GM21423 (cell line): Measurements from ENCODE around the gene NDUFA8.

ENCODE experiments used
- ATAC-seq: cut with Tn5 transposase; IDR thresholded peaks from one replicate; pipeline ENCODE4 v1.9.1; 2021; ENCODE audit warnings: mild to moderate bottlenecking, moderate library complexity; ENCODE audit not compliant: unreplicated experiment

The NDUFA8 gene

DNA sequence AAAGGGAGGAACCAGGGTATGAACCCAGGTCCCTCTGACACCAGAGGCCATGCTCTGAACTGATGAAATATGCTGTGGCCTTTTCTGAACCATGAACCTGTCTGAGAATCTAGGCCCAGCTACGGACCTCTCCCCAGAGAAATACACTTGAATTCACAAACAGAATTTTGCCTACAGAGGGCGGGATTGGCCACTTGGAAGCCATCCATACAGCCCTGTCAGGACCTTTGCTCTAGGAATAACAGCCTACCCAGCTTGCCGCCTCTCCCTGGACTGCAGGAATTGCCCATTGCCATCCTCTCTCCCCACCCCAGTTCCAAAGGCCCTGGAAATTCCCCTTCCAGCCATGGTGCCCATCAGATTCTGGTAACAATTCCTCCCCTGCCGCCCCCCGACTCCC is 26.7 kb upstream of the NDUFA8 start:
- ATAC-seq: no peak

DNA sequence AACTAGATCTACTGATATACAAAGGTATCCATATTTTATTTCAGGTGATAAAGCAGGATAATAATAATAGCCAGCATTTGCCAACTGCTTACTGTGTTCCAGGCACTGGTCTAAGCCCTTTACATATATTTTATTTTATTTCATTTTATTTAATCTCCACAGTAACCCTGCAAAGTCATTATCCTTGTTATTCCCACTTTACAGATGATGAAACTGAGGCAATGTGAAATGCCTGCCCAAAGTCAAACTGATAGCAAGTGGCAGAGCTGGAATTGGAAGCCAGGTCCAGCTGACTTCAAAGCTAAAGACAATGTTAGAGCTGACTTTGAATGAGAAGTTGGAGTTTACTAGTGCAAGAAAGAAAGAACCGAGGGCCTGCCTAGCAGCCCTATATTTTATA is 25.0 kb upstream of the NDUFA8 start:
- no peak for ATAC-seq

DNA sequence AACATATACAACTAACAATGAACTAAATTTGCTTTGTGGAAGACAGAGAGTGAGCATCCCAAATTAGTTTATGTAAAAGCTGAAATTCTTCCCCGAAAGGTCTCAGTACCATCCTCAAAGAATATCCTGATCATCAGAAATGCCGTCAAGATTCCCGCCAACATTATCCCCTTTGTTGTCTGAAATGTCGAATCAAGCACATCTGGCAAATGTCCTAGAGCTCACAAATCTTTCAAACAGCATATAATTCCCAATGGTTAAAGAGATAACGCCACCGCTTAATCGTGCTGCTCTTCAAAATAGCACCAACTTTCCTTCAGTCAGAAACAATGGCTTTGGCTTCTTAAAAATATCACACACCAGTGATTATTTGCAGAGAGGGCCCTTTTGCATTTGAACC is 23.9 kb upstream of the NDUFA8 start:
- ATAC-seq: no peak

DNA sequence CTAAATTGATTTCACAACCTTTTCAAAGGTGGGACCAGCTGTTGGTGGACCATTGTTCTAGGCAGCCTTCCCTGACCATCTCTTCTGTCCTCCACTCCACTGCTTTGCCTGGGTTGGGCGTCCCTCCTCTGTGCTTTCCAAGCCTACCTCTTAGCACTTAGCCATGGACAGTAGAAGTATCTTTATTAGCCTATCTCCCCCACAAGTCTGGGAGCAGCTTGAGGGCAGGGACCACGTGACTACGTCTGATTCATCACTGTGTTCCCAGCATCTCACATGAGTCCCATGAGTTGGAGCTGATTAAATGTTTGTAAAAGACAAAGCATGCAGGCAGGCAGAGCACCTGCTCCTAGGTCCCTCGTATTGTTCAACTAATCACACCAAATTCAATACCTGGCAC is 21.1 kb upstream of the NDUFA8 start:
- no peak for ATAC-seq

DNA sequence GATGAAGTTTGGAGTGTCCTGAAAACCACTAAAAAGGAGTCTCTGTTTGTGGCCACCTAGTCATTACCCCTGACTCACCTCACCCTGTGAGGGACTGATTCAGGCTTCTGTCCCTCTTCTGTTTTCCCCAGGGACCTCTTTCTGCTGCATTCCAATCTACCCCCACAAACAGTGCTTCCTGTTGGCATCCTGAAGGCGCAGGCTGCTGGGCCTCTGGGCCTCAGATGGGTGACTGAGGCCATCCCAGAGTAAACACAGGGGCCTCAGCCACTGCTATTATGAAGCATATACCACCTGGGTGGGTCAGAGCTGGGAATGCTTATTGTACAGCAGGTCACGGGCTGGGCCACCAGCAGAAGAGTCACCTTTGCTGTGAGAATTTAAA is 20.1 kb upstream of the NDUFA8 start:
- ATAC-seq: no peak

DNA sequence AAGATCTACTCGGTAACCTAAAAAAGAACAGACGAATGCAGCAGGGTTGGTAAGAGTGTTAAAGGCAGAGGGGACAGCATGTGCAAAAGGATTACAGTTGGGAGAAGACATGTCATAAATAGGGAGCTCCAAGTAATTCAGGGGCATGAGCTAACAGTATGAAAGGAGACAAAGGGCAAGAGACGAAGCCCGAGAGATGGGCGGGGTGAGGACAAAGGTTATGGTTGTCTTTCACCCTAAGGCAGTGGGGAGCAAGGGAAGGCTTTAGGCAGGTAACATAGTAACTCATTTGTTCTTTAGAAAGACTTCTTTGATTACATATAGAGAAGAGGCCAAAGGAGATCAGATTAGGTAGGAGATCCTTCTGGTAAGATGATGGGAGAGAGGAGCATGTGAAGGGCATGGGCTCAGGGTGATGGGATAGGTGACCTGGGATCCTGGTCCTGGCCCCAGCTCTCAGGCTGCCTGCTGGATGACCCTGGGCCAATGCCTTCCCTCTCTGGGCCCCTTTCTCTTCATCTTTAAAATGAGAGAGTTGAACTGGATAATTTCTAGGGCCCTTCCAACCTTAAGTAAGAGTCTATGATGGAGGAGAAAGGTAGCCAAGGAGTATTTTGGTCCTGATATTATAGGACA is 19.6 kb upstream of the NDUFA8 start:
- ATAC-seq: no peak

DNA sequence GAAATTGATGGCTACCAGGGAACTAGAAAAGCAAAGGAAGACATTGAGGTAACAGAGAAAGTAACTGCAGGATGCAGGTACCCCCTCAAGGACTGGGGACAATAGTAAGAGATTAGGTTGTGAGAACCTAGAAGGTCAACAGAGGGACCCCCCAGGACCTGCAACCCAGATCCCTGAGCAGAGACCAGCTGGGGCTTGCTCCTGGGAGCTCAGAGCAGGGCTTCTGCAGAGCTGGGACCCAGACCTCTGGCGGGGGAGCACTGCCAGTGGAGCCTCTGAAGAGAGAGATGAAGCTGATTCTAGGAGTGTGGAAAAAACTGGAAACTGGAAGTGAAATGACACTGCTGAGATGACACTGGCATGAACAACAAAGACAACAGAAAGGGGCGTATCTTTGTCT is 17.3 kb upstream of the NDUFA8 start:
- ATAC-seq: no peak

DNA sequence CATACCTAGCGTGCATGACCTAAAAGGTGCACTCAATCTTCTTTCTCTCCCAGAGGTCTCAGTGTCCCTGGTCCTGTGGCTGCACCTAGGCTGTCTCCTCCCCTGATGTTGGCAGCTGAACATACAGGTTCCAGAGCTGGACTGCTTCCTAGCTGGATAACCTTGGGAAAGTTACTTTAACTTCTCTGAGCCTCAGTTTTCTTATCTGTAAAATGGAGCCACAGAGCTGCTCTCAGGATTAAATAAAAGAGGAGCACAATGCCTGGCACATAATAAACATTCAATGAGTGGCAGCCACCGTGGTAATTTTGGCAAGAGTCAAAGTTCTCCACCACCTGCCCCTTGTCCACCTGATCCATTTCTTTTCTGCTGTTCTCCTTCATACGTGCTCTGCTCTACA is 14.1 kb upstream of the NDUFA8 start:
- ATAC-seq: no peak

DNA sequence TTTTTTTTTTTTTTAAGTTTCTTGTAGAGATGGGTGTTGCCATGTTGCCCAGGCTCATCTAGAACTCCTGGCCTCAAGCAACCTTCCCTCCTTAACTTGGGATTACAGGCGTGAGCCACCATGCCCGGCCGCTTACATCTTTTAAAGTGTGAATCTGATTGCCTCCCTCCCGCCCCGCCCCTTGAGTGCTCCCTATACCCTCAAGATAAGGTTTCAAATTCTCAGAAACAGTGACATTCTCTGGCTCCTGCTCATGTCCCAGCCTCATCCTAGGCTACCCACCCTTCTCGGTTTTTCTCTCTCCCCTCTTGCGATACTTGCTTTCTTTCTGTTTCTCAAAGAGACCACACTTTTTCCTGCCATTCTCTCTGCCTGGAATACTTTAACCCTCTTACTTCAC is 12.6 kb upstream of the NDUFA8 start:
- no peak for ATAC-seq

DNA sequence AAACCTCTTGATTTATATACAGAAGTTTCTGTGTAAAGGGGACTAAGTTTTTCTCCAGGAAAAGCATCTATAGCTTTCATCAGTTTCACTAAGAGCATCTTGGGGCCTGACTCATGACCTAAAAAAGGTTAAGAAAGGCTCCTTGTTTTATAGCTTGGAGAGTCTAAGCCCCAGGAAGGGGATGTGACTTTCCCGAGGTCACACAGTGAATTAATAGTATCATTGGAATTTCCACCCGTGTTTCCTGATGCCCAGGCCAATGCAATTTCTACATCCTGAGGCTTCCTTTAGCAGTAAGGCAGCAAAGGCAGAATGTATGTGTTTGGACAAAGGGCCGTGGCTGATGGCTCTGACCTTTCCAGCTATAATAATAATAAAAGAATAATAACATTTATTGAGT is 8.8 kb upstream of the NDUFA8 start:
- ATAC-seq: no peak

DNA sequence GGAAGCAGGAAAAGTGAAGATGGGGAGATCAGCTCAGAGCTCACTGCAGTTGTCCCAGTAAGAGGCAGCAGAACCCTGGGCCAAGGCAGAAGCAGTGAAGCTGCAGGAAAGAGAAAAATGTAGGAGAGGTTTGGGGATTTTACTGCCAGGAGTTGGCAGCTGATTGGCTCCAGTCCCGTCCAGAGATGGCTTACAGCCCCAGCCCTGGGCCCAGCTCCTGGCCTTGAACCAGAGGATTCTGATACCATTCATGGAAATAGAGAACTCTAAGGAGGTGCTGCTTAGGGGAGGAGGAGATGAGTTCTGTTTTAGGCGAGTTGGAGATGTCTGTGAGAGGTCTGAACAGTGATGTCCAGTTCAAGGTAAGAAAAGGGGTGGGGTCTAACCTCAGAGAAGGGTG is 4.7 kb upstream of the NDUFA8 start:
- no peak for ATAC-seq

DNA sequence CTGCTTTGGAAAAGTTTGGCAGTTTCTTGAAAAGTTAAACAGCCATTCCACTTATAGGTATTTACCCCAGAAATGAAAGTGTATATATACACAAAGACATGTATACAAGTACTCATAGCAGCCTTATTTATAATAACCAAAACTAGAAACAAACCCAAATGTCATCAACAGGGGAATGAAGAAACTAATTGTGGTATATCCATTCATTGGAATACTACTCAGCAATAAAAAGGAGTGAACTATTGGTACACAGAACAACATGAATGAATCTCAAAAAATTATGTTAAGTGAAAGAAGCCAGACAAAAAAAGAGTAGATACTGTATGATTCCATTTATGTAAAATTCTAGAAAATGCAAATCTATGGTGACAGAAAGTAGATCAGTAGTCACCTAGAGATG is 2.8 kb upstream of the NDUFA8 start:
- ATAC-seq: no peak

DNA sequence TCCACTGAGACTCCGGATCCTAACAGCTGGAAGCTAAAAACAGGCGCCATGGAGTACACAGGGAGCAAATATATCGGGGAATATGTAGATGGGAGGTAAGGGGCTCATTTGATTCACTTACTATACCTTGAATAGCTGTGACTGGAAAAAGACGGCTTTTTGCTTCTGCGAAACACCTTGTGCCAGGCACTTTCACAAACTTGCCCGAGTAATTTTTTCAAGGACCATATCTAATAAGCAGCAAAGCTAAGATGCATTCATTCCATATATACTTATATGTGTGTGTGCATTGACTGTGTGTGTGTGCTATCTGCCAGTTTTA is 307 bp upstream of the NDUFA8 start:
- no peak for ATAC-seq

DNA sequence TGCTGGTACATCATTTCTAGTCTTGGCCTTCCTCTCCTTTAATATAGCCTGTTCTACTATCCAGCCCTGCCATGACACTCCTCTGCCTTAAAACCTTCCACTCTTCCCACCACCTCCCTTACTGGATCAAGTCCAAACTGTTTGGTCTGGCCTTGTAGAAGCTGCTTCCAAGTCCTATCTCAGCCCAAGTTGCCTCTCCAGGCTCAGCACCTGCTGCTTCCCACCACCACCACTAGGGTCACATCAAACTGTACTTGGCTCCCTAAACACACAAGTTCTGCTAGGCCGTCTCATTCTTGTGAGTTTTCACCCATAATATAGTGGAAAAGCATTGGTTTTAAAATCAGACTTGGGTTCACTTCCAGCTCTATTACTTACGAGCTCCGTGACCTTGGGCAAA is 1.4 kb downstream of the NDUFA8 start:
- no peak for ATAC-seq

DNA sequence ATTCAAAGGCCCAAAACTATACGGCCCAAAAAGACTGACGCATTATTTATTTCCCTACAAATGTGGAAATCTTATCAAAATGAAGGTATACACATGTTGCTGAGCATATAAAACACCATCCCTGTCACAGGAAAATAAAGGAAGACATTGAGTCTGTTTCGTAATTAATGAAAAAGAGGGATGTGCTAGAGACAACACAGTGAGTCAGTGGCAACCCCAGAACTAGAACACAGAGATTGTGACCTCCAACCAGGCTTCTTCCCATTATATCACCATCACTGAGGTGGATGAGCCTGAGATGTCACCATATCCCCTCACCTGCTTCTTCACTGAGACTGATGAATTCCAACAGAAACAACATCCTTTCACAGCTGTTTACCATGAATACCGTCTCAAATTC is 3.8 kb downstream of the NDUFA8 start:
- ATAC-seq: no peak

DNA sequence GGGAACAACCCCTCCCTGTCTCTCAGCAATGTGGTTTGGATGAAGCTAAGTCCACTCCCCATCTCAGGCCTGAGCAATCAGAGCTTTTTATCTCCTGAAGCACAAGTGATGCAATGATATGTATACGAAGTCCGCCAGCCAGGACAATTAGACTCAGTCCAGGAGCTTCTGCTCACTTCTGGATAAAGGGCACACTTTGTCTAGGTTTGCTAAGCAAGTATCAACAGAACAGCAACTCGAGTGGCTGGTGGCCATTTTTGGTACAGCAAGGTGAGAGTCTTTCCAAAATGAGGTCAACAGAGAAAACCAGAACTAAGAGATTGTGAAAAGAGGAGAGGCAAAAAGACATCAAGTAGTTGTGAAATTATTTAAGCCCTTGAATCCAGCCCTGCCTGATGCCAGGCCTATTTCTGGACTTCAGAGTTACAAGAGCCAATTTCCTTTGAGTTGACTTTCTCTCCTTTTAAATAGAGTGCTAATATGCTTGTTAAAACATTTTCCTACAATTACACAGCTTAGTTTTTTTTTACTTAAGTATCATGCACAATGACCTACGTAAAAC is 8.2 kb downstream of the NDUFA8 start:
- ATAC-seq: no peak

DNA sequence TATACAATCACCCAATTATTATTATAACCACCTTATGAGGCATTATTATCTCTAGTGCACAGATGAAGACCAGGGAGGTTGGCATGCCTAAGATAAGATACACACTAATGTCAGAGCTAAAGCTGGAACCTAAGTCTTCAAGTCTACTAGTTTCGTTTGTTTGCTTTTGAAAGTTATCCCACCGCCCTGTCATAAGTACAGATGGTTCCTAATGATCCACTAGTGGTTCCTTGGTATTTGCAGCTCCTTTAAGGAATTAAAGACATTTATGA is 14.1 kb downstream of the NDUFA8 start:
- no peak for ATAC-seq

DNA sequence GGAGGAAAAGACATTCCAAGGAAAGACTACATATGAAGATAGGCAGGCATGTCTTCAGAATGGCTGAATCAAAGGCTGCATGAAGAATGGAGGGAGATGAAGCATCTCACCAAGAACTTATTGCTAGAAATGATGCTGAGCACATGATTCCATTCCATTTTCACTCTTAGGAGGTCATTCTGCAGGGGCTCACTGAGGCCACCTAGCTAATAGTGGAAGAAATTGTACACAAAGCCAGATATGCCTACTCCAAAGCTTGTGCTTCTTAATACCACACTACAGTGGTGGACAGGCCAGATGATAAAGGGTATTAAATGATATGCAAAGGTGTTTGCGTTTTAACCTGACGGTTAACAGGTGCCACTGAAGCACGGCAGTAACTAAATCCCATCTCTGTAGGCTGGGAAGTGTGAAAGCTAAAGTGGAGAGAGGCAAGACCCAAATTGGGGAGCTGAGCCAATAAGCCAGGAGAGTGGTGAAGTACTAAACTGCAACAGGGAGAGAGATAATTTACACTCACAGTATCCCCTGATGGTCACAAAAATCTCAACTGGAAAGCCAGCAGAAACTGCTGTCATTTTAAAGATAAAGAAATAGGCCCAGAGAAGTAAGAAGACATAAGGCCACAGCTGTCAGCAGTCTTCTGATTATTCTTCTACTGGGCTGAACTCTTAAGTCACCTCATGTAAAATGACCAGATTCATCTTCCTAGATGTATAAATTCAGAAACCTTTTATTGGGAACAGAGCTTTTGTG is 14.6 kb downstream of the NDUFA8 start:
- ATAC-seq: no peak

DNA sequence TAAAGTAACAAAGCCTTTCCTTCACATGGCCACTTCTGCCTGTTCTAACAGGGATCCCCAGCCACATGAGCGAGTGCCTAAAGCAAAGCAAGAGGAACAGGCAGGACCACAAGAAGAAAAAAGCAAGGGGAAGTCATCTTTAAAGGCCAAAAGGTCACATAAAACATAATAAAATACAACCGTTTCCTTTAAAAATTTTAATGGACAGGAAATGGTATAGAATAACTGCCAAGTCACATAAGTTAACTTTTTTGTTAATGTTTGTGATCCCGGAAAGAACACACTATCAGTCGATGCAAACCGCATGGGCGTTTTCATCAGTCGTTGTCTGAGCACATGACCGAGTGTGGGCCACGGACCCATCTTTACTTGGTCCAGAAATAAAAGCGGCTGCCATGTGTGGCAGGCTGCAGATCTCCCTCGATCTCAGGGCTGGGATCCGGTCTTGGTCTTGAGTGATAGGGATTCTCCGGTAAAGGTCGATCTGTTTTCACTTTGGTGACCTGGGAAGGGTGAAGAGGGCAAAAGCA is 15.6 kb downstream of the NDUFA8 start:
- no peak for ATAC-seq

DNA sequence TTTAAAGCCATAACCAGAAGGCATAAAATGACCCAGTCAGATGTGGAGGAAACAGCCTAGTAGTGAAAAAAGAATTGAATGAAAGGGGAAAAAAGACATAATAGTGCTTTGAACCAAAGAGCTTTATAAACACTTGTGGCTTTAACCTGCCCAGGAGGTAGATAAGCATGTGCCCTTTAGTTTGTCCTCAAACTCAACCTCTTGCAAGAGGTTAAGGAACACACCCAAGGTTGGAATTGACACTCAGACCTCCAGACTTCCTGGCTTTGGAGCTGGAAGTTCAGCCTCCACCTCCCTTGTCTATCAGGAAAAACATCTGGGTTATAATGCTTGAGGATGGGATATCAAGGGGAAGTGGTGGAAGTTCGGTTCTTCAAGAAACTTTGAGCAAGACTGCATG is 16.3 kb downstream of the NDUFA8 start:
- ATAC-seq: no peak

DNA sequence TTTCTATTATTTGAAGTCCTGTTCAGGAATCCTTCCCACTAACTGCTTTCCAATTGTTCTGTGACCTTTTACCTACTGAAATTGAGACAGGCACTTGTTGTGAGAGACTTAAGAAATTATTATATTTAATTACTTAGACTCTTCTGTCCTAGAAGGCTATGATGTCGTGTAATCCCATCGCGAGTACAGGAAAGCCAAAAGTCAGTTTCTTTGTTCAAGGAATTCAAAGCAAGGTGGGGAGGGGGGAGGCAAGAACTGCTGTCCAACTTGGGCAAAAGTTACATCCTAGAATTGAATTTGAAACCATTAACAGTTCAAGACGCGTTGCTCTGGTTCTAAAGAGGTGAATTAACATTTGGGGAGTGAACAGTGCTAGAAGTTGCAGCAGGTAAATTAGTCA is 17.9 kb downstream of the NDUFA8 start:
- no peak for ATAC-seq

DNA sequence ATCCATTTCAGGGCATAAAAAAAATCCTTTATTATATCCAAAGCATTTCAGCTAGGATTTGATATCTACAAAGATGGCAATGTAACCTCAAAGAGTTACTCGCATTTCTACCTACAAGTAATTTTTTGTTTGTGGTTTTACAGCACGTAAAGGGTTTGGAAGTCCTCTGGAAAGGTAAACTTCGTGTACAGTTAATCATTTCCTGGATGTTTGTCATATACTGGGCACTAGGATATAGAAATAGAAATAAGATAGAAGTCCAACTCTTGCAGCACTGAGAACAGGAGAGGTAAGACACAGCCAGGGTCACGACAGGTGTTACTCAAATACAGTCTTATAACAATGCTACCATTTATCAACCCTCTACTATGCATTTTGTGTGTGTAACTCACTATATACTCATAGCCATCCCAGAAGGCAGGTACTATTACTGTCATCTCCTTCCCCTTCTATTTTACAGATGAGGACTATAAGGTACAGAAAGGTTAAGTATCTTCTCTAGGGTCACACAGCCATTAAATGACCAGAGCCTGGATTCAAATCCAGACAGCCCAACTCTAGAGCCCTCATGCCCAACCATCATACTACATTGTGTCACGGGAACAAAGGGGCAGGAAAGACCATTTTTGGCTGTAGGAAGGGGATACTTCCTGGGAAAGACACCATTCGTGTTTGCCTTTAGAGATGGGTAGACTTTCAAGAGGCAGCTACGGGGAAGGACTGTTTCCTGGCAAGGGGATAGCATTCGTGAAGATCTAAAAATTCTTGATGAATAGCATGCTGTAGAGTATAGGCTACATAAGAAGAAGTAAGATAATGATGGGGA is 19.0 kb downstream of the NDUFA8 start:
- ATAC-seq: no peak
